Left cardiac atrium (tissue), 4 donors: ENCODE results near the gene BMP5. TPM values are rescaled to one million over a fixed set of nuclear protein-coding genes. Genes with fewer than 3 reads are reported as not detected.
"Not testable (repeated sequence)": the region's sequence is repeated elsewhere in the genome, so short reads cannot be mapped to it uniquely, and the experiment has no call there.

ENCODE experiments used
- ATAC-seq, 2 donors: fragments of 200-7000 bp; cut with Tn5 transposase; one replicate each; pipeline ENCODE4 v1.9.1; 2020; ENCODE audit warnings: mild to moderate bottlenecking in 2 of 2, moderate library complexity in 2 of 2
- DNase-seq: peaks from one replicate; pipeline ENCODE4 v3.0.0-alpha.2; 2020
- intact Hi-C, 2 donors: fragments of 100-400 bp; cut with DNase I; formaldehyde crosslinking; loops; one replicate each; pipeline versions ENCODE4 v1.14.1 to v1.15.1; 2022 to 2023
- long read RNA-seq: library from polyadenylated mRNA; unstranded; transcript quantifications from one replicate; pipeline ENCODE4 v2.0.0, GENCODE V29; 2021
- total RNA-seq, 2 donors: library from RNA; stranded (reverse); fragmentation: NEBNext Ultra II Directional; extraction: Animal tissue kit (Norgen Biotek cat#: 25700); gene quantifications; one replicate each; pipeline ENCODE4 v1.2.1, GENCODE V29; 2021
- donor health status: DM: no; HTN: yes; CAD: no.
- donor health status: DM: no; HTN: yes; CAD: no; lungs with severe emphysema.
- donor health status: DM: yes; HTN: yes; CAD: no.
- donor health status: Dilated cardiomyopathy.

BMP5 gene
- total RNA-seq = 1 to 10 TPM; 4.6 to 5.2 TPM
- long read RNA-seq, transcript BMP5-201 (7 exons, 3,952 nt) = major isoform, 6 of 10 reads
- long read RNA-seq, partial matches to known transcripts = 1 of 10 reads
- long read RNA-seq, other reads (novel, unspliced or antisense) = 3 of 10 reads

GRCh38 chr6:55875400-55875799 is at the start of gene BMP5:
Gene BMP5 (minus strand): TSS chr6:55875590. CDS start chr6:55874865, 725 bp downstream.
- DNase-seq = no peak
- no peak for ATAC-seq
- intact Hi-C loops = no loop called here

DNA sequence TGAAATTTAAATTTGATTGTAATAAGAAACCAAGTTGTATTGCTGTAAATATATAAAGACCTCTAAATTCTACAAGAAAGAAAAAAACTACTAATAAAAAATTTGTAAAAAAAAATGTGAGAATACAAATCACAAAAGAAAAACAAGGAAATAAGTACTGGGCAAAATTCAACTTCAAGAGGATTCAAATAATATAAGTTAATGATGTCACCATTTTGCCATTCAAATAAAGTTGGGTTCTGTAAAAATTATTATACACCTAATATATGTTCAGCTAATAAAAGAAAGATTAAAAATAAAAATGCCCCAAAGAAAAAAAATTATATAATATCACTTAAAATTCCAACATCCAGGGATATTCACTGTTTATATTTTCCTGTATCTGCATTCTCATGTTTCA is 47.0 kb upstream of the BMP5 start:
- ATAC-seq = no peak
- intact Hi-C loops = no loop called here
- no peak for DNase-seq

- ATAC-seq = no peak
- intact Hi-C loops = no loop called here
- DNase-seq = no peak
Measured at GRCh38 chr6:55919716-55920308, 44.4 kb upstream of the BMP5 start.

DNA sequence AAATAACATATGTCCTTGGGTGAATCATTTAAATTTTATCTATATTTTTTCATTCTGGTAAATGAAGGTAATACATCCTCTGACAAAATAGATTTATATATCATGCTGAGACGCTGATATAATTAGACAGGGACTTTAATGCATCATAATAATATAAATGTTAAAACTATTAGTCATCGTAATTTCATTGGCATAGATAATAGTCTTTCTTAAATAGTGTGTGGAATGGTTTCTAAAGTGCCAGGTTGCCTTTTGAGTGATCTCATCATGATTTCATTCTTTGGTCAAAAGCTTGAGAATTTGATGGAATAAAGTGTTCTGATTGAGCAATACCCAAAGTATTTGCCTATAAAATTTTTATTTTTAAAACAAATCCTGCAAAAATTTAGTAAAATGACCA is 43.2 kb upstream of the BMP5 start:
- ATAC-seq (no peak), DNase-seq (no peak)
- intact Hi-C loops = no loop called here

DNA sequence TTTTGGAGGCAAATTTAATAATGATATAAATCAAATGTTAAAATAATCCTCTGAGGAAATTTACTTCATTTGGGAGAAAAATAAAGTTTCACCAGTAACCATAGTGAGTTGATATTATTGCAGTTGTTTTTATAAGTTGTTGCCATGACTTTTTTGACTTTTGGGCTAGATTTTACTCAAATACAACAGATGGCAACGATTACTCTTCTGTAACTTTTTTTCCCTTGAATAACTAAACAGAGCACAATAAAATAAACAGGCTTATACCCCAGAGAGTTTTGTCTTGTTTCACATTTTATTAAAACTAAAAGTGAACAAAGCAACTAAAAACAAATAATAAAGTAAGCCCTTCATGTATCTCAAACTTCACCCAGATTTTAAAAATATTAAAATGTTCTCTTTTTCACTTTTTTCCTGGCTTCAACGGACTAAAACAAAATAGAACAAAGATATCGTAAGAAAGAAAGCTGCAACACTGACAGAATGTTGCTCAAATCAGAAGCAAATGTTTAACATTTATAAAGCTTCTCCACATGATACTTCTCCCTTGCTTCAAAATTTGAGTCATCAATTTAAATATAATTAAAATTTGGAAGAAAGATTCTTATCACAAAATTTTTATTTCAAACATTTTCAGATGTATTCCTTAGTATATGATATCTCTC is 42.5 kb upstream of the BMP5 start:
- DNase-seq = no peak
- peak in 1 of 2 donors; percentile 27 for ATAC-seq
- intact Hi-C loops = no loop called here

GRCh38 chr6:55916188-55916587 is 40.8 kb upstream of the BMP5 start:
- ATAC-seq (no peak), DNase-seq (no peak)
- intact Hi-C loops = no loop called here

GRCh38 chr6:55913228-55914195 is 38.1 kb upstream of the BMP5 start:
- intact Hi-C loops = no loop called here
- ATAC-seq (peak in 1 of 2 donors; percentile 22), DNase-seq (no peak)

DNA sequence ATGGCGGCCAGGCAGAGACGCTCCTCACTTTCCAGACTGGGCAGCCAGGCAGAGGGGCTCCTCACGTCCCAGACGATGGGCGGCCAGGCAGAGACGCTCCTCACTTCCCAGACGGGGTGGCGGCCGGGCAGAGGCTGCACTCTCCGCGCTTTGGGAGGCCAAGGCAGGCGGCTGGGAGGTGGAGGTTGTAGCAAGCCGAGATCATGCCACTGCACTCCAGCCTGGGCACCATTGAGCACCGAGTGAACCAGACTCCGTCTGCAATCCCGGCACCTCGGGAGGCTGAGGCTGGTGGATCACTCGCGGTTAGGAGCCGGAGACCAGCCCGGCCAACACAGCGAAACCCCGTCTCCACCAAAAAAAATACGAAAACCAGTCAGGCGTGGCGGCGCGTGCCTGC is 35.1 kb upstream of the BMP5 start:
- intact Hi-C loops, ATAC-seq, DNase-seq: not testable (repeated sequence)

DNA sequence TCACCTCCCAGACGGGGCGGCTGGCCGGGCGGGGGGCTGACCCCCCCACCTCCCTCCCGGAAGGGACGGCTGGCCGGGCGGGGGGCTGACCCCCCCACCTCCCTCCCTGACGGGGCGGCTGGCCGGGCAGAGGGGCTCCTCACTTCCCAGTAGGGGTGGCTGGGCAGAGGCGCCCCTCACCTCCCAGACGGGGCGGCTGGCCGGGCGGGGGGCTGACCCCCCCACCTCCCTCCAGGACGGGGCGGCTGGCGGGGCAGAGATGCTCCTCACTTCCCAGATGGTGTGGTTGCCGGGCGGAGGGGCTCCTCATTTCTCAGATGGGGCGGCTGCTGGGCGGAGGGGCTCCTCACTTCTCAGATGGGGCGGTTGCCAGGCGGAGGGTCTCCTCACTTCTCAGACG is 34.5 kb upstream of the BMP5 start:
- DNase-seq, intact Hi-C loops, ATAC-seq: not testable (repeated sequence)

- ATAC-seq (no peak), DNase-seq (no peak)
- intact Hi-C loops = no loop called here
Measured at GRCh38 chr6:55902796-55903195, 27.4 kb upstream of the BMP5 start.

DNA sequence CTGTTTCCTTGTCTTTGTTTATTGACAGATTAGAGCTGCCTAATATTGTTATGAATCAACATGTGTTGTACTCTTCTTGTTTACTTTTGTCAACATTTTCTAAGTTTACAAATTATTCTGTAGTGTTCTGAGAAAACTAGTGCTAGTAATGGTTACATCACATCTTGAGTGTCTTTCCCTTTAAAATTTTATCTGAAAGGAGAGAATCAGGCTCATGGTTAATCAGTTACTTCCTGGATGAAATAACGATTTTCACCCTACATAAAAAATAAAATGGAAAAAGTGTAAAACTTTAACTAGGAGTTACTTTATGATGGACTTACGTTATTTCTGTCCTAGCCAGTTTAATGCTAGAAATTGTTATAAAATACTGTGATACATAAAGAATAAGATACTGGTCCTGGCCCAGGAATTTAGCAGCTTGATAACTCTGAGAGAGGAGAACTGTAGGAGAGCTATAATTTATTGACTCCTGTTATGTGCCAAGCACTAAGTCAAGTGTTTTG is 26.4 kb upstream of the BMP5 start:
- no peak for ATAC-seq
- no peak for DNase-seq
- intact Hi-C loops = no loop called here

DNA sequence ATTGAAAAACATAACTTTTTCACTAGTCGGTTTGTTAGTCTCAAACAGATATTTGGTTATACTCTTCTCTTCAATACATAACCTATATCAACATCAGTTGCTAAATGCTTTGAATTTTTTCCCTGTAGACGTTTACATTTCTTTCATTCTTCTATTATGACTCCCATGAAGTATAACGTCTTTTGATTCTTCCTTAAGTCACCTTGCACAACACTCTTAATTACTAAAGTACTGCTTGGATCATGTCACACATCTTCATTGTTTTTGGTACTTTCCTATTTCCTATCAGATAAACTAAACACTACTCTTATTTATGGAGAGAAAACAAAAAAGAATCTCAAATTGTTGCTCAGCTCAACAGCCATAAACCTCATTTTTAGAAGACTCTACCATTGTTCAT is 23.0 kb upstream of the BMP5 start:
- no peak for ATAC-seq
- DNase-seq = no peak
- intact Hi-C loops = no loop called here

- intact Hi-C loops = no loop called here
- DNase-seq (no peak), ATAC-seq (no peak)
Measured at GRCh38 chr6:55897346-55897745, 22.0 kb upstream of the BMP5 start.

- ATAC-seq = no peak
- DNase-seq = no peak
- intact Hi-C loops = no loop called here
Measured at GRCh38 chr6:55895972-55896730, 20.8 kb upstream of the BMP5 start.

GRCh38 chr6:55892749-55893357 is 17.5 kb upstream of the BMP5 start:
- intact Hi-C loops = no loop called here
- ATAC-seq (no peak), DNase-seq (no peak)

DNA sequence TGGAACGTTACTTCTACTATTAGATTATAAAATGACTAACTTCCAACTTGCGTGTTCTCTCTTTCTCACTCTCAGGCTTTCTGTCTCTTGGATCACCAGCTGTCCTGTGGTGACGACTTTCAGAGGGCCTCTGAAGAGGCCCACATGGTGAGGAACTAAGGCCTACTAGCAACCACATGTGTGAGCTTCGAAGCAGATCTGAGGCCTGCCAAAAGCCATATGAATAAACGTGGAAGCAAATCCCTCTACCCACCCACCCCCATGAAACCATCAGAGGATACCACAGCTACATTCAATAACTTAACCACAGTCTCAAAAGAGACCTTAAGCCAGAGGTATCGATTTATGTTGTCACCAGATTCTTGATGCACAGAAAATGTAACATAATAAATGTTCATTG is 13.5 kb upstream of the BMP5 start:
- intact Hi-C loops = loop anchor here in 1 of 2 donors (5.0 kb wide), 2 partner anchors 272 to 442 kb away; no protein-coding TSS in a partner anchor
- ATAC-seq (no peak), DNase-seq (no peak)

DNA sequence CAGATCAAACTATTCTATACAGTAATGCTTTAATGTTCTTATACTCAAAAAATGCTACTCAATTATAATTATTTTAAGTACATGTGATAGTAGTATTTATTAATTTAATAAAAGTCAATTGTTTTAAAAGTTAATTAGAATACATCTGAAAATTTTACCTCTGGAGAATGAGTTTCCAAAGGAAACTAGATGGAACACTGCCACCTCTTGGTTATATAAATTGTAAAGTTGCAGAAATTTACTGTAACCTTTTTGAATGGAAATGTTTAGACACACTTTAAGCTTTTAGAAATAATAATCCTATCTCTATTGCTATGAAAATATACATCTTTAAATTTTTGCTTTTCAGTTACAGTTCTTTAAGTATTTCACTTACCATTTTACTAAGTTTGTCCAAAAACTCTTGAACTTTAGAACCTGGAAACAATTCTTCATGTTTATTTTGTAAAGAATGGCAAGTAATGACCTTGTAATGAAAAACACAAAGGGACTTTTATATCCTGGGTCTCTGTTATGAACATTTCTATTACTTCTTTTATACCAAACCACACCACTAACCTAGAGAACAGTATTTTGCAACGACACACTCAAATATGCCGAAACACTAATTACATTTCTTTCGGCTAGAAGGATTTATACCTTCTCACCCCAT is 10.9 kb upstream of the BMP5 start:
- intact Hi-C loops = loop anchor here in 1 of 2 donors (5.0 kb wide), 2 partner anchors 269 to 439 kb away; no protein-coding TSS in a partner anchor
- no peak for ATAC-seq
- DNase-seq = no peak
